Subcutaneous abdominal adipose tissue (tissue), 5 donors: ENCODE measurements around the gene KRTAP4-16.
"Not testable (repeated sequence)": the region's sequence is repeated elsewhere in the genome, so short reads cannot be mapped to it uniquely, and the experiment has no call there.

Source experiments
- H3K27ac ChIP-seq: one replicate; pipeline ENCODE4 v1.7.0; 2013; ENCODE audit warnings: low read depth, mild to moderate bottlenecking, inconsistent platforms, low read length, moderate library complexity
- H3K27me3 ChIP-seq, 5 donors: one replicate each; pipeline ENCODE4 v1.7.0; 2013; ENCODE audit warnings: low read length in 5 of 5, inconsistent platforms in 1 of 5; ENCODE audit not compliant: control insufficient read depth in 5 of 5, insufficient read depth in 4 of 5
- H3K36me3 ChIP-seq, 5 donors: one replicate each; pipeline ENCODE4 v1.7.0; 2013; ENCODE audit warnings: low read length in 5 of 5; ENCODE audit not compliant: control insufficient read depth in 5 of 5, insufficient read depth in 5 of 5
- H3K4me1 ChIP-seq, 5 donors: one replicate each; pipeline ENCODE4 v1.7.0; 2013; ENCODE audit warnings: low read length in 5 of 5, mild to moderate bottlenecking in 3 of 5, moderate library complexity in 1 of 5; ENCODE audit not compliant: control insufficient read depth in 5 of 5, insufficient read depth in 5 of 5
- H3K4me3 ChIP-seq, 5 donors: one replicate each; pipeline ENCODE4 v1.7.0; 2013; ENCODE audit warnings: low read length in 5 of 5, low read depth in 1 of 5
- H3K9ac ChIP-seq, 5 donors: one replicate each; pipeline ENCODE4 v1.7.0; 2013; ENCODE audit warnings: low read length in 5 of 5, mild to moderate bottlenecking in 4 of 5, moderate library complexity in 3 of 5
- H3K9me3 ChIP-seq, 5 donors: one replicate each; pipeline ENCODE4 v1.7.0; 2013; ENCODE audit warnings: low read length in 5 of 5; ENCODE audit not compliant: control insufficient read depth in 5 of 5
- donor health status: healthy.
- donor health status: healthy.
- donor health status: healthy.
- donor health status: healthy.
- donor health status: healthy.

The KRTAP4-16 gene

GRCh38 chr17:41104386-41105038 lies 2.5 kb upstream of the KRTAP4-16 start:
- not testable (repeated sequence) for H3K4me3 ChIP-seq, H3K27ac ChIP-seq, H3K27me3 ChIP-seq, H3K36me3 ChIP-seq, H3K4me1 ChIP-seq, H3K9ac ChIP-seq, H3K9me3 ChIP-seq

DNA sequence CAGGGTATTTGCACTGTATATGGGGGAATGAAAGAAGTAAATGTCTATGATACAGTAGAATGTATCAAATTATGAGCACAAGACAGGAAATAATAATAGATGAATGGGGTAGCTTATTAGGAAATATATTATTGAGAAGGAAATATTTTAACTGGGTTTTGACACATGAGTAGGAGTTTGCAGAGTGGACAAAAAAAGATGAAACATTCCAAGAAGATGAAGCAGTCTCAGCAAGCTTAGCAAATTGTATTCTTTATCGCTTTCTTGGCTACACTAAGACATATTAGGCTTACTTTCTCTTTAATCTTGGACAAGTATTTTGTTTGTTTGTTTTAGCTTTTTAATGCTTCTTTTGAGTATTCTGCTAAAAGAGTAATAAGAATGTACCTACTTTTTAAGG lies 1.9 kb upstream of the KRTAP4-16 start:
- Histone ChIP-seq H3K9me3 (no peaks in the 10 kb centered on the region), H3K4me3 (no peak overlapping the region), H3K9ac (no peak overlapping the region), H3K27ac (no peak overlapping the region), H3K4me1 (no peaks in the 10 kb centered on the region), H3K27me3 (peaks cover 0 to 5% (median 0%) of the 10 kb centered on the region in 5 donors), H3K36me3 (no peaks in the 10 kb centered on the region)

DNA sequence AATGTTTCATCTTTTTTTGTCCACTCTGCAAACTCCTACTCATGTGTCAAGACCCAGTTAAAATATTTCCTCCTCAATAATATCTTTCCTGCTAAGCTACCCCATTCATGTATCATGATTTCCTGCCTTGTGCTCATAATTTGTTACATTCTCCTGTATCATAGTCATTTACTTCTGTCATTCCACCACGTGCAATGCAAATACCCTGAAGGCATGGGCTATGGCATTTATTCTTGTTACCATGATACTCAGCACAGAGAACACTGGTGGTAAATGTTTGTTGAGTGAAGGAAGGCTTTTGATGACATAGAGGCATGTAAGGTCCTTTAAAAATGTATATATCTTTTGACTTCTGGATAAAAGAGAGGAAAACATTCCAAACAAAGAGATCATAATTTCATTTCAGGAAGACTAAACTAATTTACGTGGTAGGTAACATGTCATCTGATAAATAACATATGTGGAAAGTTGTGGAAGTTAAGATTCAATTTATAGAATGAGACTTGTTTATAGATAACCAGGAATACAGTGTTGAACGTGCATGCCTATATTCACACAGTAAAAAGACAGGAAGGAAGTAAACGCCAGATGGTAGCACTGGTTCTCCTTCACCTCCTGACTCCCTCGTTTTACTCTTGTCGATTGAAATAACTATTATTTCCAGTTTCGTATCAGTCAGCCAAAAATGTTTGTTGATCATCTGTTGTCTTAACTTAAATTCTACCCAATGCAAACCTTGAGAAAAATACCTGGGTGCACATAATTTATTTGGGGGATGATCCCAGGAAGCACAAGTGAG lies 2.1 kb downstream of the KRTAP4-16 start:
- H3K36me3 ChIP-seq, H3K4me1 ChIP-seq, H3K27ac ChIP-seq, H3K27me3 ChIP-seq, H3K9me3 ChIP-seq, H3K4me3 ChIP-seq, H3K9ac ChIP-seq: not testable (repeated sequence)

GRCh38 chr17:41098481-41098880 lies 3.5 kb downstream of the KRTAP4-16 start:
- no peaks in the 10 kb centered on the region for H3K9me3 ChIP-seq

GRCh38 chr17:41098042-41098441 lies 4.0 kb downstream of the KRTAP4-16 start, which contains the start of gene KRTAP4-8:
TSS of gene KRTAP4-8 (minus strand) at chr17:41098142. CDS start at chr17:41098084, 58 bp downstream.
- Histone ChIP-seq H3K27me3 (peaks cover 0 to 2% (median 0%) of the 10 kb centered on the region in 5 donors), H3K4me1 (no peaks in the 10 kb centered on the region), H3K4me3 (no peak within 1 kb of the TSS), H3K27ac (no peak within 1 kb of the TSS), H3K36me3 (no peaks in the 10 kb centered on the region), H3K9ac (no peak within 1 kb of the TSS), H3K9me3 (no peaks in the 10 kb centered on the region)

More at GRCh38 chr17:41098481-41098880, 3.5 kb downstream of the KRTAP4-16 start:
- Histone ChIP-seq H3K9ac (no peak overlapping the region), H3K27ac (no peak overlapping the region), H3K4me1 (no peaks in the 10 kb centered on the region), H3K4me3 (no peak overlapping the region), H3K36me3 (no peaks in the 10 kb centered on the region), H3K27me3 (peaks cover 0 to 2% (median 0%) of the 10 kb centered on the region in 5 donors)

GRCh38 chr17:41096055-41096454 lies 6.0 kb downstream of the KRTAP4-16 start:
- H3K27me3 ChIP-seq = peaks cover 0 to 2% (median 0%) of the 10 kb centered on the region in 5 donors
- no peak overlapping the region for H3K27ac ChIP-seq
- H3K4me1 ChIP-seq = no peaks in the 10 kb centered on the region
- H3K36me3 ChIP-seq = no peaks in the 10 kb centered on the region
- no peak overlapping the region for H3K4me3 ChIP-seq
- H3K9me3 ChIP-seq = no peaks in the 10 kb centered on the region
- no peak overlapping the region for H3K9ac ChIP-seq

DNA sequence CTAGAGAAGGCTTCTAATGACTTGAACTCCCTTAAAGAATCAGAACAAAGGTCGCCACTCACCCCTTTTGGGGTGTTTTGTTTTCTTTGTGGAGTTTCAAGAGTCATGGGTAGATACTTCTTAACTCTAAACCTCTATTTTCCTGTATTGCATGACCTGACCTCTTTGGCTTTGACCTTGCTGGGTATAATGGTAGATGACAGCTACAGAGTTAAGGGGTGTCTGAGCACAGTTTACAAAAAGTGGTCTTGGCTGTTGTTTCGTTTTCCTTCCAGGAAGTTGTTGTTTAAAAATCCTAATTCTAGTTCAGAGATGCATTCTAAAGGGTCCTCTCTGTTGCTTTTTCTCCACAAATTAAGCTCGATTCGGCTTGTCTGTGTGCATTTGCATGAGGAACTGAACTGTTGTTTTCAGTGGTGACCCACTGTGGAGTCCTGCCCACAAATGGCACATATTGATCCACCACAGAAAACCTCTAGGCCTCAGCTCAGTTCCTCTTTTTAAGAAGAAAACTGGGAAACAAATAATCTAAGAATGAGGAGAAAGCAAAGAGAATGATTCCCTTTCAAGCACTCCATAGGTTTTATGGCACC lies 13.2 kb downstream of the KRTAP4-16 start:
- H3K36me3 ChIP-seq, H3K27ac ChIP-seq, H3K9ac ChIP-seq, H3K4me1 ChIP-seq, H3K4me3 ChIP-seq, H3K27me3 ChIP-seq, H3K9me3 ChIP-seq: not testable (repeated sequence)

GRCh38 chr17:41084100-41084856 lies 17.7 kb downstream of the KRTAP4-16 start, which contains the start of gene KRTAP4-7:
TSS of gene KRTAP4-7 (plus strand) at chr17:41084150. CDS start at chr17:41084207, 57 bp downstream.
- not testable (repeated sequence) for H3K9ac ChIP-seq, H3K9me3 ChIP-seq, H3K36me3 ChIP-seq, H3K4me3 ChIP-seq, H3K27me3 ChIP-seq, H3K27ac ChIP-seq, H3K4me1 ChIP-seq

DNA sequence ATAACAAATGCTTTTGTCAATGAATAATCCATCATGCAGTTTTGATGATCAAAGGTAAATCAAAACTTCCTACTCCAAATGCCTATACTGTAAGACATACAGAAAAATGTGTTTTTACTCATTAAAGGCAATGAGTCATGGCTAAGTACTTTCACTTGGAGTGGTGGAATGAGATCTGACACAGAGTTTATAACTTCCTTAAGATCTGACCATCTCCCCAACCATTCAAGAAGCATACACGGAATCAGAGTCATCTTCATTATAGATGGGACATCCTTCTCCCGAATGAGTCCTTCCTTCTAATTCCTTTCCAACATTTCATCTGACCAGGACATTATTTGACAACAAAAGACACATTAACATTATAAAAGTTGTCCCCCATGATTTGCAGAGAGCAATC lies 18.6 kb downstream of the KRTAP4-16 start:
- not testable (repeated sequence) for H3K4me1 ChIP-seq, H3K27me3 ChIP-seq, H3K36me3 ChIP-seq, H3K9ac ChIP-seq, H3K27ac ChIP-seq, H3K4me3 ChIP-seq, H3K9me3 ChIP-seq
